ENCODE measurements around the gene METTL8.

METTL8 gene

GRCh38 chr2:171451074-171451473 is 17.3 kb upstream of the METTL8 start:
- no peak for DNase-seq (ENCODE audit: extremely low spot score)

GRCh38 chr2:171447675-171448074 is 13.9 kb upstream of the METTL8 start:
- CTCF ChIA-PET, result no interaction called here
- TF ChIP-seq TARDBP (IDR thresholded peaks at IDR 0.05), result no peak
- no peak for TF ChIP-seq NFRKB (IDR thresholded peaks at IDR 0.05)
- no peak for TF ChIP-seq BHLHE40 (IDR thresholded peaks at IDR 0.05; ENCODE audit: borderline replicate concordance)
- no peak for TF ChIP-seq L3MBTL2 (conservative IDR thresholded peaks at IDR 0.05)
- TF ChIP-seq HDGF (IDR thresholded peaks at IDR 0.05; ENCODE audit: borderline replicate concordance), result no peak
- TF ChIP-seq SP1 (IDR thresholded peaks at IDR 0.05), result no peak
- no peak for TF ChIP-seq LEF1 (IDR thresholded peaks at IDR 0.05; ENCODE audit: borderline replicate concordance)
- no peak for TF ChIP-seq PKNOX1 (IDR thresholded peaks at IDR 0.05)
- TF ChIP-seq FOXA1 (IDR thresholded peaks at IDR 0.05), result no peak
- no peak for TF ChIP-seq FOXK2 (IDR thresholded peaks at IDR 0.05)
- TF ChIP-seq FOXM1 (IDR thresholded peaks at IDR 0.05; ENCODE audit: borderline replicate concordance), result no peak
- TF ChIP-seq SUZ12 (IDR thresholded peaks at IDR 0.05), result no peak
- no peak for TF ChIP-seq ZNF384 (IDR thresholded peaks at IDR 0.05)
- TF ChIP-seq ARNT (IDR thresholded peaks at IDR 0.05), result no peak
- no peak for TF ChIP-seq ELF4 (IDR thresholded peaks at IDR 0.05)
- POLR2A ChIA-PET, result no interaction called here
- no peak for DNase-seq (ENCODE audit: extremely low spot score)

More at GRCh38 chr2:171451074-171451473, 17.3 kb upstream of the METTL8 start:
- TF ChIP-seq PKNOX1 (IDR thresholded peaks at IDR 0.05) (no peak), FOXM1 (IDR thresholded peaks at IDR 0.05; ENCODE audit: borderline replicate concordance) (no peak), SP1 (IDR thresholded peaks at IDR 0.05) (no peak), FOXA1 (IDR thresholded peaks at IDR 0.05) (no peak), ELF4 (IDR thresholded peaks at IDR 0.05) (no peak), LEF1 (IDR thresholded peaks at IDR 0.05; ENCODE audit: borderline replicate concordance) (no peak), BHLHE40 (IDR thresholded peaks at IDR 0.05; ENCODE audit: borderline replicate concordance) (no peak), FOXK2 (IDR thresholded peaks at IDR 0.05) (no peak), CTBP1 (IDR thresholded peaks at IDR 0.05; ENCODE audit: borderline replicate concordance) (no peak), SUZ12 (IDR thresholded peaks at IDR 0.05) (no peak), ARNT (IDR thresholded peaks at IDR 0.05) (no peak), HDGF (IDR thresholded peaks at IDR 0.05; ENCODE audit: borderline replicate concordance) (no peak), L3MBTL2 (conservative IDR thresholded peaks at IDR 0.05) (no peak)
- ChIA-PET CTCF (no interaction called here), POLR2A (no interaction called here)

- POLR2A ChIA-PET, result no interaction called here
These were observed 7.7 kb upstream of the METTL8 start for GRCh38 chr2:171441470-171441869.

GRCh38 chr2:171436307-171436706 is 2.5 kb upstream of the METTL8 start:
- no peak for DNase-seq (ENCODE audit: extremely low spot score)
- ChIA-PET POLR2A (no interaction called here), CTCF (no interaction called here)
- TF ChIP-seq ZNF384 (IDR thresholded peaks at IDR 0.05) (0 out of 2 replicates have a peak, but pooled peaks have one; percentile 4), ARNT (IDR thresholded peaks at IDR 0.05) (no peak)

More at GRCh38 chr2:171441470-171441869, 7.7 kb upstream of the METTL8 start:
- TF ChIP-seq SUZ12 (IDR thresholded peaks at IDR 0.05), result no peak
- TF ChIP-seq HDGF (IDR thresholded peaks at IDR 0.05; ENCODE audit: borderline replicate concordance), result no peak
- no peak for TF ChIP-seq L3MBTL2 (conservative IDR thresholded peaks at IDR 0.05)
- TF ChIP-seq PKNOX1 (IDR thresholded peaks at IDR 0.05), result no peak
- no peak for TF ChIP-seq CTBP1 (IDR thresholded peaks at IDR 0.05; ENCODE audit: borderline replicate concordance)
- no peak for TF ChIP-seq ARNT (IDR thresholded peaks at IDR 0.05)
- no peak for TF ChIP-seq TARDBP (IDR thresholded peaks at IDR 0.05)
- TF ChIP-seq SP1 (IDR thresholded peaks at IDR 0.05), result no peak
- no peak for TF ChIP-seq ELF4 (IDR thresholded peaks at IDR 0.05)
- no peak for TF ChIP-seq FOXK2 (IDR thresholded peaks at IDR 0.05)
- TF ChIP-seq BHLHE40 (IDR thresholded peaks at IDR 0.05; ENCODE audit: borderline replicate concordance), result no peak
- no peak for DNase-seq (ENCODE audit: extremely low spot score)
- CTCF ChIA-PET, result no interaction called here

GRCh38 chr2:171434013-171434989 is 511 bp upstream of the METTL8 start, which contains the start of gene DCAF17:
Gene DCAF17 (plus strand): TSS chr2:171434226. CDS start chr2:171434578, 352 bp downstream.
- ChIA-PET POLR2A (interaction anchor here (0.5 to 2.8 kb wide), 12 partner anchors 14 to 561 kb away, joined by 3 to 21 read pairs (median 4); partner anchors contain the start of gene CYBRD1), CTCF (interaction anchor here (0.5 to 1.0 kb wide), 4 partner anchors 27 to 505 kb away, joined by 3 to 4 read pairs (median 3); partner anchors contain the start of gene GORASP2)
- TF ChIP-seq NFRKB (IDR thresholded peaks at IDR 0.05), result no peak
- peak; percentile 89 for TF ChIP-seq L3MBTL2 (conservative IDR thresholded peaks at IDR 0.05)
- TF ChIP-seq FOXA1 (IDR thresholded peaks at IDR 0.05), result no peak
- peak; percentile 52; the same call in 1 of the 2 replicates for TF ChIP-seq ELF4 (IDR thresholded peaks at IDR 0.05)
- no peak for TF ChIP-seq SP1 (IDR thresholded peaks at IDR 0.05)
- TF ChIP-seq HDGF (IDR thresholded peaks at IDR 0.05; ENCODE audit: borderline replicate concordance), result peak; percentile 53; the same call in 1 of the 2 replicates
- no peak for TF ChIP-seq ZNF384 (IDR thresholded peaks at IDR 0.05)
- no peak for TF ChIP-seq BHLHE40 (IDR thresholded peaks at IDR 0.05; ENCODE audit: borderline replicate concordance)

More at GRCh38 chr2:171434013-171434989, 511 bp upstream of the METTL8 start, which contains the start of gene DCAF17:
- peak; percentile 94 for DNase-seq (ENCODE audit: extremely low spot score)

All from HEK293T (cell line).